Small intestine (tissue), 7 donors: ENCODE results near the gene FRMD4A. TPM values are rescaled to one million over a fixed set of nuclear protein-coding genes. Genes with fewer than 3 reads are reported as not detected.
A peak's percentile ranks its signal among the peaks of the same experiment; 100 is the strongest.

Experiments used
- DNase-seq, 2 donors: peaks; one replicate each; pipeline versions ENCODE4 v3.0.0 to v3.0.0-alpha.2; 2013
- FAIRE-seq: peaks from 2 replicates; lab custom pipeline; 2012; peaks lifted over from hg19 to GRCh38; lab: Jason Lieb, UNC
- H3K27ac ChIP-seq, 3 donors: one replicate each; pipeline ENCODE4 v1.5.1; 2013; ENCODE audit warnings: low read length in 2 of 3, mild to moderate bottlenecking in 2 of 3, control low read depth in 1 of 3, inconsistent platforms in 1 of 3, low read depth in 1 of 3, moderate library complexity in 1 of 3
- H3K27me3 ChIP-seq, 3 donors: one replicate each; pipeline ENCODE4 v1.6.1; 2013; ENCODE audit warnings: low read length in 3 of 3, inconsistent platforms in 1 of 3; ENCODE audit not compliant: control insufficient read depth in 3 of 3, insufficient read depth in 3 of 3
- H3K36me3 ChIP-seq, 3 donors: one replicate each; pipeline ENCODE4 v1.6.1; 2013; ENCODE audit warnings: low read length in 3 of 3, inconsistent platforms in 1 of 3, low read depth in 1 of 3, mild to moderate bottlenecking in 1 of 3, moderate library complexity in 1 of 3; ENCODE audit not compliant: control insufficient read depth in 3 of 3, insufficient read depth in 2 of 3
- H3K4me1 ChIP-seq, 3 donors: one replicate each; pipeline ENCODE4 v1.6.1; 2013; ENCODE audit warnings: low read length in 2 of 3, inconsistent platforms in 1 of 3, low read depth in 1 of 3, mild to moderate bottlenecking in 1 of 3, moderate library complexity in 1 of 3; ENCODE audit not compliant: control insufficient read depth in 3 of 3, insufficient read depth in 2 of 3
- H3K4me3 ChIP-seq, 3 donors: one replicate each; pipeline ENCODE4 v1.5.1; 2013; ENCODE audit warnings: low read length in 3 of 3, control low read depth in 1 of 3, inconsistent platforms in 1 of 3, low read depth in 1 of 3, mild to moderate bottlenecking in 1 of 3, moderate library complexity in 1 of 3
- H3K9me3 ChIP-seq, 2 donors: one replicate each; pipeline ENCODE4 v1.6.1; 2013; ENCODE audit warnings: low read depth in 1 of 2, low read length in 1 of 2; ENCODE audit not compliant: control insufficient read depth in 2 of 2, insufficient read depth in 1 of 2
- WGBS, 3 donors: extraction: QIAGEN DNeasy Blood & Tissue Kit; methylation state at CpG; one replicate each; pipeline ENCODE4 v1.1.7; 2013; 5-methylcytosine and 5-hydroxymethylcytosine counted together
- polyA plus RNA-seq, 4 donors: library from polyadenylated mRNA; stranded (reverse) in 3 of 4; unstranded in 1 of 4; fragments of 200-250 nt in 3 of 4; fragments of 120-200 nt in 1 of 4; gene quantifications; one replicate each; pipeline versions ENCODE4 v1.2.1 to v1.2.3, GENCODE V29; 2013
- donor health status: healthy with polysubstance abuse.
- donor health status: control.
- donor health status: control.
- donor health status: Bipolar disorder and iron deficiency.
- donor health status: healthy.

Gene FRMD4A
- polyA plus RNA-seq, 4 donors: 0.45 to 16.9 (median 6.2) TPM

DNA sequence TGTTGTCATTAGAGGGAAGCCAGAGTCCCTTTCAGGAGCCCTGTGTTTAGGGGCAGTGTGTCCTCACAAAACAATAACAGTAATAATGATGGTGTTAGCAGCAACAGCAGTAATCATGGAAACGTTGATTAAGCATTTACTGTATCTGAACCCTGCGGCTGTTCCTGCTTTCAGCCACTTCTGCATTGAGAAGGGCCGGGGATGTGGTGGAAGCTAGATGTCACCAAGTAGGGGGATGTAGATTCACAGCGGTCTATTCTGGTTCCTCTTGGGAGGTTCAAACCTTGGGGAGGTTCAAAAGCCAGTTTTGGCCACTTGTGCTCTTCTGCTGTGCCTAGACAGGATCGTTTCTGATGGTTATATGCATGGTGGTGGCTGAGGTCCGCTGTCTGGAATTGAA lies 699.1 kb downstream of the FRMD4A start:
- H3K36me3 ChIP-seq: peaks cover 0 to 13% (median 9%) of the 10 kb centered on the region in 3 donors
- no peak overlapping the region for H3K4me3 ChIP-seq
- DNase-seq: no peak
- H3K27ac ChIP-seq: peak overlapping the region in 1 of 3 donors; percentile 68
- H3K9me3 ChIP-seq: no peaks in the 10 kb centered on the region
- no peaks in the 10 kb centered on the region for H3K27me3 ChIP-seq
- 88 to 93% (median 92%) methylated on average over 6 of the region's 6 CpGs for WGBS, 3 donors
- FAIRE-seq: no peak
- no peaks in the 10 kb centered on the region for H3K4me1 ChIP-seq

DNA sequence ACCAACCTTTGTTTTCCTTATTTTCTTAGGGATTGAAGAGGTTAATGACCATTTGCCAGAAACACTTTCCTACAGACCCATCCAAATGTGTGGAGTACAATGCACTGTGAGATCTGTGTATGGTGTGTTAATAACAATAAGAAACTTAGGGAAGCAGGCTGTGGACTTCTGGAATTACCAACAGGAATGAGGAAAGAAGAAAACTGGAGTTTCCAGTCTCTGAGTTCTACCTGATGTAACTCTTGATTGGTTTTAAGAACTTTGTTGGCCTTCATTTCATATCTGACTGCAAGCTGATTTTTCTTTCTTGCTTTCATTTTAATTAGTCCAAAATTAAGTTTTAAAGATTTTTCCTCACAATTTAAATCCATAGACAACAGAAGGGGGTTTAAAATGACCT lies 700.5 kb downstream of the FRMD4A start:
- DNase-seq: no peak
- Histone ChIP-seq H3K9me3 (no peaks in the 10 kb centered on the region), H3K4me1 (no peaks in the 10 kb centered on the region), H3K4me3 (no peak overlapping the region), H3K27ac (no peak overlapping the region), H3K27me3 (no peaks in the 10 kb centered on the region), H3K36me3 (peaks cover 0 to 13% (median 9%) of the 10 kb centered on the region in 3 donors)
- no peak for FAIRE-seq

DNA sequence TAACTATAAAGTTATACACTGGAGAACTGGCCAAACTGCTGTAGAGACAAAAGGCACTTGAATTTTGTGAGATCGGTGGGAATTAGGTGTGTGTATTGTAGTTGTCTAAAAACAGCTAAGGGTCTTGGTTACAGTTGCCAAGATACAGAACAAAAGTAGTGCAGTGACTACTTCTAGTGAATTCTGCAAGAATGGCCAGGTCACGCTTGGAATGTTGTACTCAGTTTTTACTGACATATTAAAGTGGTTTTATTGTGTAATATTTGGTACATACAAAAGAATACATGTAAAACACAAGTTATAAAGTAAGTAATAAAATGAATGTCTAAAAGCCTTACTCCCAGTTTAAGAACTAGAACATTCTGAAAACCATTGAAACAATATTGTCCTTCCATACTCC lies 701.6 kb downstream of the FRMD4A start:
- FAIRE-seq: no peak
- no peak for DNase-seq
- Histone ChIP-seq H3K9me3 (no peaks in the 10 kb centered on the region), H3K4me3 (no peak overlapping the region), H3K36me3 (peaks cover 0 to 15% (median 10%) of the 10 kb centered on the region in 3 donors), H3K4me1 (no peaks in the 10 kb centered on the region), H3K27me3 (no peaks in the 10 kb centered on the region), H3K27ac (no peak overlapping the region)
- 81 to 93% (median 90%) methylated on average over 2 of the region's 2 CpGs for WGBS, 3 donors

DNA sequence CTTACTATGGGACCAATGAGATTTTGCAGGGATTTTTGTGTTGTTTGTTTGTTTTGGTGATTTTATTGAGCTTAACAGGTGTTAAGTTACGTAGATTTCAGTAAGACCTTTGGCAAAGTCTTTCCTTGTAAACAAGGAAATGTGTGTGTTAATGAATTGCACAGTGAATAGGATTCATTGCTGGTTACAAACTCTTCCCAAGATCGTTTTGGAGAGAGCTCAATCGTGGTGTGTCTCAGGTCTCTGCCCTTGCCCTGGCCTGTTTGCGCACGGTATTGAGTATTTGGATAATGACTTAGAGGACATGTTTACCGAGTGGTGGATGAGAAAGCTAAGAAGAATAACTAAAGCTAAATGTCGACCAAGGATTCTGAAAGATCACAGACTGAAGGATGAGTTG lies 702.1 kb downstream of the FRMD4A start:
- H3K27me3 ChIP-seq: no peaks in the 10 kb centered on the region
- FAIRE-seq (no peak), DNase-seq (no peak)
- no peak overlapping the region for H3K4me3 ChIP-seq
- H3K27ac ChIP-seq: no peak overlapping the region
- H3K9me3 ChIP-seq: no peaks in the 10 kb centered on the region
- H3K36me3 ChIP-seq: peaks cover 0 to 18% (median 10%) of the 10 kb centered on the region in 3 donors
- WGBS, 3 donors: 59 to 61% (median 61%) methylated on average over 7 of the region's 7 CpGs
- H3K4me1 ChIP-seq: no peaks in the 10 kb centered on the region

GRCh38 chr10:13627459-13628310 lies 703.0 kb downstream of the FRMD4A start:
- H3K27ac ChIP-seq: no peak overlapping the region
- WGBS, 3 donors: 76 to 84% (median 81%) methylated on average over 7 of the region's 7 CpGs
- DNase-seq (peak in 1 of 2 donors; percentile 22), FAIRE-seq (no peak)
- no peaks in the 10 kb centered on the region for H3K27me3 ChIP-seq
- no peak overlapping the region for H3K4me3 ChIP-seq
- H3K36me3 ChIP-seq: peaks cover 0 to 19% (median 8%) of the 10 kb centered on the region in 3 donors
- no peaks in the 10 kb centered on the region for H3K9me3 ChIP-seq
- no peaks in the 10 kb centered on the region for H3K4me1 ChIP-seq

DNA sequence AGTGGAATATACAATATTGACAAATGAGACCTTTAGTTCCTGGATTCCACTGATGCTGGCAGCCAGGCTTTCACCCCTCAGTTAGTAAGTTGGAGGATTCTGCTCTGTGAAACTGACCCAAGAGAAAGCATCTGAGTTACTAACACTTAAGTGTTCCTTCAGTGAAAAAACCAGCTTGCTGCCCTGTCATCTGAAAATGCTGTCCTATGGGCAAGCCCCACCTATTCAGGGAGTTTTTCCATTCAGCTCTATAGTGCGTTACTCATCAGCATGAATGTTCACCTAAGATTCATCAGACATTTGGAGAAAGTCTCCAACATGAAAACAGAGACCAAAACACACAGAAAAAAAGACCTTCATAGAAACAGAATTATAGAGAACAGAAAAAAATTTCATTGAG lies 706.1 kb downstream of the FRMD4A start:
- Histone ChIP-seq H3K9me3 (no peaks in the 10 kb centered on the region), H3K27me3 (no peaks in the 10 kb centered on the region), H3K36me3 (peaks cover 2 to 19% (median 3%) of the 10 kb centered on the region in 3 donors), H3K4me3 (no peak overlapping the region), H3K4me1 (no peaks in the 10 kb centered on the region), H3K27ac (no peak overlapping the region)
- FAIRE-seq: no peak
- no peak for DNase-seq
- 96 to 100% (median 100%) methylated on average over 1 of the region's 1 CpG for WGBS, 3 donors

- no peak for DNase-seq
- Histone ChIP-seq H3K36me3 (peaks cover 2 to 25% (median 2%) of the 10 kb centered on the region in 3 donors), H3K4me1 (no peaks in the 10 kb centered on the region), H3K27me3 (no peaks in the 10 kb centered on the region), H3K27ac (no peak overlapping the region), H3K4me3 (no peak overlapping the region), H3K9me3 (no peaks in the 10 kb centered on the region)
- WGBS, 3 donors: 97 to 99% (median 98%) methylated on average over 2 of the region's 2 CpGs
- FAIRE-seq: no peak
These were observed 708.8 kb downstream of the FRMD4A start for GRCh38 chr10:13621931-13622330.

DNA sequence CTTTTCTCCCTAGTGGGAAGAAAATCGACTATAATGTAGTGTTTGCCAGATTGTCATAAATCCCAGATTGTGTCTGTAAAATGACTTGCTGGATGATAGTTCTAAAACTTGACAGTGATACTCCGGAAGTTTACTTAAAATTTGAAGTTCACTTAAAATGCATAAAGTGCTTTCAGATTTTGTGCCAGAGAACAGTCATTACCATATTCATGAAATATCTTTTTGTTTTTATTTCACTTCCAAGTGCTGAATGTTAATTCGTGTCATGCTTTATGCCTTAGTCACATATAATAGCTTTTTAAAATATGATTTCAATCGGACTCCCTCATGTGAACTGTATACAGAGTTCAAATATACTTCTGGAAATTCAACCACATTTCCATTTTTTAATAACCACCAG lies 713.6 kb downstream of the FRMD4A start:
- Histone ChIP-seq H3K27me3 (no peaks in the 10 kb centered on the region), H3K9me3 (no peaks in the 10 kb centered on the region), H3K27ac (no peak overlapping the region), H3K4me1 (no peaks in the 10 kb centered on the region), H3K36me3 (peaks cover 6 to 26% (median 12%) of the 10 kb centered on the region in 3 donors), H3K4me3 (no peak overlapping the region)
- DNase-seq (no peak), FAIRE-seq (peak; percentile 10)
- 66 to 92% (median 89%) methylated on average over 4 of the region's 4 CpGs for WGBS, 3 donors
